IPS DF 4.7 (cell line): ENCODE measurements around the gene FOXP1.

ENCODE experiments used
- DNase-seq: peaks from one replicate; pipeline ENCODE4 v3.0.0-alpha.2; 2013; ENCODE audit warnings: low spot score; ENCODE audit errors: extremely low read depth

FOXP1 gene

DNA sequence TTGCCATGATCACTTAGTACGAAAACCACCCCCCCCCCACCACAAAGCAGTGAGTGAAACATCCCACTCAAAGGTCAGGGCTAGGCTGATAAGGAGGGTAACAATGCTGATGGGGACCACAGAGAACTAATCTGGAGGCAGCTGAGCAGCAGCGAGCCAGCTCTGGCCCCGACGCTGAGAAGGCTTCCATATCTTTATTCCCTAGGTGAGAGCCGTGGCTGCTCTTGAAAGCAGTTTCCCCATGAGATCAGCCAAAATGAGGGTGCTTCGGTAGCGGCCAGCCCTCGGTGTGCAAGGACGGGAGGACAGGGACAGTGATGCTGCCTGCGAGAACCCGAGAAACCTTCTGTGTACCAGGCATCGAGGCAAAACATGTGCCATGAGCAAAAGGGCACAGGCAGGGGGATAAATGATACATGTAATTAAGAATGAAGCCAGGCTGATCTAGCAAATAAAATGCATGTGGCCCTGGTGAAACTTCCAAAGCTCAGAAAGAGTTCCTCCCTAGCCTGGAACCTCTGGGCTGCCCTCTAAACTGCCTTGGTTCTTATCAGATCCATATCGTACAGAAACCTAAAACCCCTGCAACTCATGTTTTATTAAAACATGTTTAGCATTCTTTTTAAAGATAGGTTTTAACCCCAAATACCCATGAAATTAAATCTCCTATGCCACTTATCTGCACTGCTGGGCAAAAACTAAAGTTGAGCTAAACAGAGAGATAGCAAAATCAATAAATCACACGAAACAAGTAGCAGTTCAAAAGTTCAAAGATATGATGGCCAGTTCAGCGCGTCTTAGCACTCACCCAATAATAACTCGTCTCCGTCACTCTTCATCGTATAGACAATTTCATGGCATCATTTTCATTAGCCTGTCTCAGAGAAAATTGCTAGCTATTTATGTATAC is 337.3 kb downstream of the FOXP1 start:
- no peak for DNase-seq

DNA sequence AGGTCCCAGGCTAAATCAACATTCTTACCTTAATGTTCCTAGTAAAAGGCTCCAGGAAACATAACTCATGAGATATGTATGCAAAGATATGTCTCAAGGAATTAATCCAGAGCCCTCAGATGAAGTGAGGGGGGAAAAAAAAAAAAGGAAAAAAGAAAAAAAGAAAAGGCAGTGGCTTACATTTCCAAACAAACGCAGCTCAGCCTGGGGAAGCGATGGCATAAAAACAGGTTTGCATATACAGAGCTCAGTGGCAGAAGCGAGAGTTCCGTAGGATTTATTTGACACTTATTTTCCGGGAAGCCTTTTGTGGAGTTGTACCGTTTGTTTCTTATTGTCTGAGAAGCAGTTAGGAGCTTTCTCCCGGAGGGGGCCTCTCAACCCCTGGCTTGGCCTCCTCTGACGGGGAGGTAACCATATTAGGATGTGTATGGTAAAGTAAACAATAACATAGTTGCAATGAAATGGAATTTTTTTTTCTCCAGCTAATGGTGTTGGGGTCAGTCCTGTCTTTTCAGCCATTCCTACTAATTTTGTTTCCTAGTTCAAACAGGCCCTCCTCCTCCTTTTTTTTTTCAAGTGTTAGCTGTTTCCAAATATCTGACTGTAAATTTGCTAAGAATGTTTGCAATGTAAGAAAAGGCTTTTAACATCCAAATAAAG is 338.6 kb downstream of the FOXP1 start:
- no peak for DNase-seq

GRCh38 chr3:71244153-71244825 is 339.2 kb downstream of the FOXP1 start:
- no peak for DNase-seq

DNA sequence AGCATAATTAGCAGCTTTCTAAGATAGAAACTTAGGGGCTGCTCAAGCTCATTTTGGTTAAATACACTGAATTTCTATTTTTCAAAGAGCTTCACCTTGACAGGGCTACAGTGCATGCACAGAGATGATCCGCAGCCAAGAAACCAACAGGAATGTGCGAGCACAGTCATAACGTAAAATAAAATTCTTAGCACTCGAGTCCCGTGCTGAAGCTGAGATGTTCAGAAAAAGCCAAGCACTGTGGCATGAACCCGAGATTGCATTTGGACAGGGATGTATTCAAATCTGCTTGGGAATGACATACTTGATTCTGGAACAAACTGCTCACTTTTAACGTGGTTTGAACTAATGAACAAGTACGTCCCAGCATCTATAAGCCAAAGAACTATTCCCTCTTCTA is 340.3 kb downstream of the FOXP1 start:
- no peak for DNase-seq

DNA sequence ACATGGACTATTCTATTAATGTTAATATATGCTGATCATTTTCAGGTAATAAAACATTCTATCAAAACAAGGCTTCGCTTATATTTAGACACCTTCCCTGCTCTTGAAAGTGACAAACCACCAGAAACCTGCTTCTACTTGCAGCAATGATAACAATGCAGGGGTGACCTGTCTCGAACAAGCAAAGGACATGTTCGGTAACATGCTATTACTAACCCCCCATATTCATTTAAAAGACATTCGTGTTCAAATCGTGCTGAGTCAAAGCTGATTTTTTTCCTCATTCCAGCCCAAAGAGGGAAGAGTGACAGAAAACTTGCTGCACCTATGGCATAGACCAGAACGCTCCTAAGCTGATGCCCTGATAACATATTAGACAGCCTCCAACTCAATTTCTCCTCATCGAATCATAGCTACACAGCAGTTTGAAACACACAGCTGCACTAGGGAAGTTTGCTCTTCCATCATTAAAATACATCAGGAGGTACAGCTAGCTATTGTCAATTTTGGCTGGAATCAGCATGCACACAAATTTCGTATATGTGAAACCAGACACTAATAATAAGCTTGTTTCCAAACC is 341.5 kb downstream of the FOXP1 start:
- no peak for DNase-seq

- DNase-seq, result no peak
Observed at GRCh38 chr3:71241246-71241901, 342.2 kb downstream of the FOXP1 start.

DNA sequence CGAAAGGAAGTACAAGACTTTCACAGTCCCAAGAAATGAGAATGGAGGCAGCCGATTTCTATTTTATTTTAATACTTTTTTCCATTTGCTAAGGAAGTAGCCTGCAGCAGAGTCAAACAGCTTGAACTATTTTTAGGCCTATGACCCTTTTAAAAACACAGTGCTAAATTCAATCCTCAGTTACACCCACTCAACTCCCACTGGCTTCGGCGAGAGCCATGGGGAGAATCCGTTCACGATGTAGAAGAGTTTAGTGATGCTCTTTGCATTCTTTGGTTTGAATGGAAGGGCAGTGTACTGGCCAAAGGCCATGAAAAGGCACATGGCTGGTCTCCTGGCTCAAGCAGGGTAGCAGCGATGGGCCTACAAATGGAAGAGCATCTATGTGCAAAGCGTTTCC is 343.5 kb downstream of the FOXP1 start:
- DNase-seq, result no peak

- no peak for DNase-seq
Observed at GRCh38 chr3:71238355-71238757, 345.2 kb downstream of the FOXP1 start.

DNA sequence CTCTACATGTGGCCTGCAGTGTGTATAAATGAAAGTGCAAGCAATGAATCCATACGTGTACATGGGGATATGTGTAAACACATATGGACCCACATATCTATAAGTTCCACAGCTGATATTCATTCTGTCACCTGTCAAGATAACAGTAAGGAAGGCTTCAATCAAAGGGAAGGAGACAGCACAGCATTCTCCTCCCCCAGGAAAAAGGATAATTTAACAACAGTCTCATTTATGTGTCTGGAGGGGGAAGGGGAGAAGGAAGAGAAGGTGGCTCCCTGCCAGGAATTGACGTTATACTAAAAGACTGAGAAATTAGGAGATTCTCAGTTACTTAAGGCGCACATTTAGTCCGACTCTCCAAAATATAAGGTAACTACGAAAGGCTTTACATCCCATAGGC is 345.9 kb downstream of the FOXP1 start:
- no peak for DNase-seq

DNA sequence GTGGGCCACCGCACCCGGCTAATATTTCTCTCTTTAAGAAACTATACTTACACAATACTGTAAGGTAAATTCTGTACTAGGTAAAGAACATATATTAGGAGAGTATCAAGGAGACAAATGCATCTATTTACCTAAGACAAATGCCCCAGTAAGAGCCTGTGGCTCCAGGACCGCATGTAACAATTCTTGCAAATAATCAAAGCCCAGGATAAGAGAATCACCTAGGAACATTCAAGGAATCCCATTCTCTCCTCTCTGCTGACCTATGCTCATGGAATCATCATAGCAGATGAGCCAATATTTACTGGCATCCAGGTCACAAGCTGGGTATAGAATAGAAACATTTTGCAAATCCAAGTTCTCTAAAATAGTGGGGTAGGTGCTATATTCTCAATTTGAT is 347.7 kb downstream of the FOXP1 start:
- DNase-seq, result no peak

DNA sequence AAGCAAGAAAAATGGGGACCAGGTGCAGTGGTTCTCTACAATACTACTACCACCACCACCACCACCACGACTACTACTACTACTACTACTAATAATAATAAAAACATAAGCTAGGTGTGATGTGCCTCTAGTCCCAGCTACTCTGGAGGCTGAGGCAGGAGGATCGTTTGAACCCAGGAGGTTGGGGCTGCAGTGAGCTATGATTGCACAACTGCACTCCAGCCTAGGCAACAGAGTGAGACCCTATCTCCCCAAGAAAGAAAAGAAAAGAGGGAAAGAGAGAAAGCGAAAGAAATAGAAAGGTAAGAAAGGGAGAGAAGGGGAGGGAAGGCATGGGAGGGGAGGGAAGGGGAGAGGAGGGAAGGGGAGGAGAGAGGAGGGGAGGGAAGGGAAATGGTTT is 350.6 kb downstream of the FOXP1 start:
- DNase-seq, result no peak

DNA sequence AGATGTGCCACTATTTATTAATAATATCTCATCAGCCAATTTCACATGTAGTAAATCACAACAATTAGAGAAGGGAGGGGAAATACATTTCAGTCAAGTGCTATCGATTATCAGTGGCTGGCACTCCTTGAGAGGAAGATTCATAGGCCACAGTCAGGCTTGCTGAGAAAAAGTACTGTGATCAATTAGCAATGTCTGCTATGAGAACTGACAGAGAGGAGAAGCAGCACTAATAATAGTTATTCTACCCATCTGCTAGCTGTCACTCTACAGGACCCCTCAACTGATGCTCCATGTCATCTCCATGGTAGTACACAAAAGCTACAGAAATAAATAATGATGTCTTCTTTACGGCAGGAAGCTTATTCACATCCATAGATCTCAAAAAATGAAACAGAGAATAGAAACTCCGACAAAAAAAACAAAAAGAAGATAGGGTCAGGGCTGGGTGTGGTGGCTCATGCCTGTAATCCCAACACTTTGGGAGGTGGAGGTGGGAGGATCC is 351.3 kb downstream of the FOXP1 start:
- no peak for DNase-seq

- DNase-seq, result no peak
Observed at GRCh38 chr3:71231680-71232079, 351.8 kb downstream of the FOXP1 start.

GRCh38 chr3:71229905-71230657 is 353.4 kb downstream of the FOXP1 start:
- DNase-seq, result no peak

DNA sequence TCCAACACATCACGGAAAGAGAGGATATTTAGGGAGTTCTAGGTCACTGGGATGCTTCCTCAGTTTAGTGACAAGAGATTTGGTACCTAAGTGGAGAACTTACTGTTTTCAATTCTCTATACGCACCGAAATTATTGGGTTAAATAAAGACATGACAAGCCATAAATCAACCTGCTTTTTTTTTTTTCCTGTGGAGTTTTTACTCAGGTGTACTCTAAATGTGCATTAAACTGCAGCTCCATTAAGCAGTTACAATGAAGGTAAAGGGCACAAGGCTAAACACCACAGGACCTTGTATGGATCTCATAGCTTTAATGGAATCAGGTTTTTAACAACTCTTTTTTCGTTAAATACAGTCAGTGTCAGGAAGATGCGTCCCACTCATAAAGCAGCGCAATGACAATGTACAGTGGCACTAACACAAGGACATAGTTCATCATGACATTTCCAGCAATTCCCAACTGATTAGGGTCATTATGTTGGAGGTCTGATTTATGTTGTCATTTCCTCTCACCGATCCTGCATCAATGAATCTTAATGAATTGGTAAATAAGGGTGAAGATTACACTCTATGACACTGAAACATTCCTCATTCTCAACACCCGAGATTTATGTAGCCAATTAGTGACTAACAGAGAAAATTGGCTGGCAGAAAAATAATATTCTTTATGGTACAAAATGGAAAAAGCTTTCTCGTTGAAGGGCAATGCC is 355.2 kb downstream of the FOXP1 start:
- no peak for DNase-seq

DNA sequence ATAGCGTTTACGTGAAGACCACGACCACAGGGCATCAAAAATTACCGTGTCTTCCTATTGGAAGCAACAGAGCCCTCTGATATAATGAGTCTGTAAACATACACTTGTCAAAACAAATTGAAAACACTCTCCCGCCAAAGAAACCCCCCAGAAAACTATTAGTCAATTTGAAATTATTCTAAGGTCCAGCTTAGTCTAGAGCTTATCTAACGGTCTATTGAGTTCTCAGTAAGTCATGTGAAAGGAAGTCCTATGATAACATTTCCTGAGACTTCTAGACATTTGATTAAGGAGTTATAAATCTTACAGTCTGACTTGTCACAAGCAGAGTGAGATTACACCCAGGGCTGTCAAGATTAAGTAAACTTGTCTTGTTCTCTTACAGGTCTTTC is 356.3 kb downstream of the FOXP1 start:
- DNase-seq, result no peak

- DNase-seq, result no peak
Observed at GRCh38 chr3:71226565-71227269, 356.8 kb downstream of the FOXP1 start.

- no peak for DNase-seq
Observed at GRCh38 chr3:71225951-71226564, 357.5 kb downstream of the FOXP1 start.
